HepG2 (cell line): ENCODE data around the gene NCOA3. TPM values are rescaled to one million over a fixed set of nuclear protein-coding genes. Genes with fewer than 3 reads are reported as not detected.
A peak's percentile ranks its signal among the peaks of the same experiment; 100 is the strongest.

Source experiments
- ATAC-seq: fragments of 200-7000 bp; cut with Tn5 transposase; 3 replicates; pipeline ENCODE4 v1.9.1; 2020; ENCODE audit warnings: mild to moderate bottlenecking, moderate library complexity
- BruUV-seq: library from RNA; stranded (reverse); fragments of 400-500 nt; replicated peaks from 2 replicates; lab custom pipeline; 2021; lab: Mats Ljungman, UMichigan
- CTCF ChIA-PET: fragments of 300-600 bp; formaldehyde crosslinking; extraction: SDS; loops from one replicate; lab custom pipeline; 2021; ENCODE audit warnings: low total read pairs, inconsistent platforms, low intra/inter-chr PET ratio; lab: Yijun Ruan, JAX
- POLR2A ChIA-PET: fragments of 350-600 bp; sonication (Branson Sonifier 250); formaldehyde crosslinking; loops from one replicate; lab custom pipeline; 2020; ENCODE audit warnings: antibody characterized with exemption, inconsistent platforms; lab: Yijun Ruan, JAX
- DNase-seq: peaks from one replicate; pipeline ENCODE4 v3.0.0-alpha.2; 2015; ENCODE audit warnings: low spot score
- FAIRE-seq: peaks from 3 replicates; lab custom pipeline; 2011; peaks lifted over from hg19 to GRCh38; lab: Jason Lieb, UNC
- H2AFZ ChIP-seq: one replicate; pipeline ENCODE4 v1.6.1; 2011; ENCODE audit warnings: low read length, inconsistent platforms
- H3K27ac ChIP-seq: fragments of 300-600 bp; 3 replicates; pipeline ENCODE4 v1.8.0; 2011; ENCODE audit warnings: mixed run types, mild to moderate bottlenecking, mixed read lengths, low read length, inconsistent platforms; ENCODE audit not compliant: insufficient read depth; ENCODE audit errors: extremely low read length
- H3K27me3 ChIP-seq, 2 experiments: fragments of 200-600 bp in 1 of 2; 2 replicates in 1 of 2; 3 replicates in 1 of 2; pipeline versions ENCODE4 v1.6.0 to v1.8.0; 2011; ENCODE audit warnings: low read length in 2 of 2, mild to moderate bottlenecking in 2 of 2, moderate library complexity in 2 of 2, inconsistent platforms in 1 of 2; ENCODE audit not compliant: insufficient read depth in 2 of 2, control insufficient read depth in 1 of 2
- H3K36me3 ChIP-seq, 2 experiments: fragments of 200-600 bp in 1 of 2; replicated peaks in 1 of 2; 2 replicates in 1 of 2; 3 replicates in 1 of 2; pipeline versions ENCODE4 v1.5.1 to v1.8.0; 2011; ENCODE audit warnings: low read length in 2 of 2, inconsistent platforms in 1 of 2; ENCODE audit not compliant: insufficient read depth in 2 of 2, control insufficient read depth in 1 of 2
- H3K4me1 ChIP-seq: 2 replicates; pipeline ENCODE4 v1.5.1; 2012; ENCODE audit warnings: low read length, inconsistent platforms; ENCODE audit not compliant: insufficient read depth
- H3K4me2 ChIP-seq: 2 replicates; pipeline ENCODE4 v1.6.0; 2011; ENCODE audit warnings: low read depth, low read length, inconsistent platforms
- H3K4me3 ChIP-seq, 3 experiments: fragments of 200-600 bp in 1 of 3; sonication (generic), shearing (Covaris generic) in 1 of 3; replicated peaks in 1 of 3; 2 replicates each; pipeline ENCODE4 v1.5.1; 2011 to 2016; ENCODE audit warnings: low read length in 3 of 3, inconsistent platforms in 2 of 3, low read depth in 2 of 3, mild to moderate bottlenecking in 2 of 3, control low read depth in 1 of 3, mixed read lengths in 1 of 3; ENCODE audit not compliant: insufficient read depth in 1 of 3
- H3K79me2 ChIP-seq: one replicate; pipeline ENCODE4 v1.6.1; 2011; ENCODE audit warnings: low read length, inconsistent platforms; ENCODE audit not compliant: insufficient read depth
- H3K9ac ChIP-seq: 2 replicates; pipeline ENCODE4 v1.6.0; 2011; ENCODE audit warnings: mild to moderate bottlenecking, low read depth, low read length, inconsistent platforms; ENCODE audit not compliant: insufficient read depth
- H3K9me3 ChIP-seq: 2 replicates; pipeline ENCODE4 v1.5.1; 2012; ENCODE audit warnings: mild to moderate bottlenecking, low read length
- H4K20me1 ChIP-seq: 2 replicates; pipeline ENCODE4 v1.6.0; 2011; ENCODE audit warnings: inconsistent platforms, mild to moderate bottlenecking, low read length, moderate library complexity; ENCODE audit not compliant: insufficient read depth
- BATF2 ChIP-seq: sonication (generic); formaldehyde crosslinking; IDR thresholded peaks from 2 replicates; pipeline ENCODE4 v1.8.0; 2022; ENCODE audit warnings: mild to moderate bottlenecking, missing genetic modification reagents, moderate library complexity
- GLI4 ChIP-seq: sonication (generic); formaldehyde crosslinking; IDR thresholded peaks from 2 replicates; pipeline ENCODE4 v1.5.1; 2020; ENCODE audit warnings: missing genetic modification reagents, mild to moderate bottlenecking, moderate library complexity, borderline replicate concordance
- HOXA7 ChIP-seq: sonication (generic); formaldehyde crosslinking; IDR thresholded peaks from 2 replicates; pipeline ENCODE4 v1.8.1; 2022; ENCODE audit warnings: mild to moderate bottlenecking, missing genetic modification reagents, moderate library complexity
- KLF6 ChIP-seq: IDR thresholded peaks from 2 replicates; pipeline ENCODE4 v1.8.0; 2016; ENCODE audit warnings: missing biosample characterization, missing genetic modification reagents
- MATR3 ChIP-seq: sonication (generic); formaldehyde crosslinking; IDR thresholded peaks from 2 replicates; pipeline ENCODE4 v1.4.0; 2020; ENCODE audit warnings: missing genetic modification reagents
- NFRKB ChIP-seq: fragments of 450-650 bp; IDR thresholded peaks from 2 replicates; pipeline ENCODE4 v1.6.1; 2017
- SIX4 ChIP-seq: sonication (generic); formaldehyde crosslinking; IDR thresholded peaks from 2 replicates; pipeline ENCODE4 v1.4.0; 2020; ENCODE audit warnings: missing genetic modification reagents
- SKI ChIP-seq: fragments of 450-650 bp; IDR thresholded peaks from one replicate; pipeline ENCODE4 v1.6.1; 2018; ENCODE audit warnings: mild to moderate bottlenecking; ENCODE audit not compliant: partially characterized antibody
- SRSF1 ChIP-seq: fragments of 200-400 bp; formaldehyde crosslinking; optimal IDR thresholded peaks from 2 replicates; pipeline ENCODE3; 2017; ENCODE audit warnings: mild to moderate bottlenecking, low read depth, low read length, moderate library complexity
- ZBTB2 ChIP-seq: sonication (generic); formaldehyde crosslinking; IDR thresholded peaks from 2 replicates; pipeline ENCODE4 v1.8.0; 2022; ENCODE audit warnings: low read depth, missing genetic modification reagents
- ZC3H13 ChIP-seq: sonication (generic); formaldehyde crosslinking; IDR thresholded peaks from 2 replicates; pipeline ENCODE4 v1.8.1; 2023; ENCODE audit warnings: mild to moderate bottlenecking, missing genetic modification reagents, moderate library complexity
- ZFP1 ChIP-seq: IDR thresholded peaks from 2 replicates; pipeline ENCODE4 v1.6.1; 2016
- ZFP36 ChIP-seq: fragments of 150-350 bp; IDR thresholded peaks from 2 replicates; pipeline ENCODE4 v1.6.1; 2018; ENCODE audit warnings: borderline replicate concordance, low read length, low read depth; ENCODE audit not compliant: partially characterized antibody
- ZMAT3 ChIP-seq: sonication (generic); formaldehyde crosslinking; conservative IDR thresholded peaks from 2 replicates; pipeline ENCODE4 v1.7.0; 2021; ENCODE audit warnings: missing genetic modification reagents
- ZNF790 ChIP-seq: sonication (generic); formaldehyde crosslinking; IDR thresholded peaks from 2 replicates; pipeline ENCODE4 v1.8.0; 2022; ENCODE audit warnings: missing genetic modification reagents, mild to moderate bottlenecking, borderline replicate concordance
- ZNF83 ChIP-seq: sonication (generic); formaldehyde crosslinking; IDR thresholded peaks from 2 replicates; pipeline ENCODE4 v1.4.0; 2020; ENCODE audit warnings: missing genetic modification reagents, mild to moderate bottlenecking, borderline replicate concordance
- WGBS: methylation state at CpG from one replicate; pipeline ENCODE4 v1.1.6; 2017; ENCODE audit warnings: low lambda C conversion rate; 5-methylcytosine and 5-hydroxymethylcytosine counted together
- in situ Hi-C: cut with HindIII; loops from 2 replicates; pipeline ENCODE4 v1.10.0; 2017; ENCODE audit warnings: low pct_unique_long_range_greater_than_20kb; ENCODE audit not compliant: extremely low pct_ligation_motif_present
- intact Hi-C: fragments of 100-400 bp; cut with micrococcal nuclease; formaldehyde crosslinking; loops from one replicate; pipeline ENCODE4 v1.10.0; 2022; ENCODE audit not compliant: unreplicated experiment
- polyA plus RNA-seq, 8 experiments: library from polyadenylated mRNA; depleted of rRNA in 3 of 8; stranded (reverse) in 7 of 8; unstranded in 1 of 8; fragments of >200 nt; fragmentation: Illumina TruSeq in 4 of 8; extraction: Trizol in 4 of 8; gene quantifications; 2 replicates each; pipeline versions ENCODE4 v1.2.1 to v1.2.3, GENCODE V29; 2011 to 2016; ENCODE audit warnings: low read depth in 4 of 8, missing spikeins in 1 of 8, mixed read lengths in 1 of 8; ENCODE audit not compliant: insufficient read depth in 1 of 8
- total RNA-seq, 5 experiments: library from RNA; depleted of rRNA; stranded (reverse); fragments of >200 nt; fragmentation: Illumina TruSeq; extraction: Trizol; gene quantifications; 2 replicates each; pipeline ENCODE4 v1.2.3, GENCODE V29; 2016; ENCODE audit warnings: low read depth in 1 of 5
- TF ChIP-seq, protein P1 (sequence below): sonication (generic); formaldehyde crosslinking; IDR thresholded peaks from 2 replicates; pipeline ENCODE4 v1.4.0; 2020; ENCODE audit warnings: low read depth, mild to moderate bottlenecking, missing genetic modification reagents
- TF ChIP-seq, protein P2 (sequence below): sonication (generic); formaldehyde crosslinking; IDR thresholded peaks from 2 replicates; pipeline ENCODE4 v1.4.0; 2020; ENCODE audit warnings: missing genetic modification reagents

The NCOA3 gene
- total and polyA plus RNA-seq, 2 of the 13 experiments (the other 11 are each of a cell fraction or from before 2014, with no cell fraction given) = 35.0 to 56.8 TPM

GRCh38 chr20:47662483-47663353 lies 161.0 kb downstream of the NCOA3 start:
- in situ Hi-C loops = no loop called here
- H3K79me2 ChIP-seq = no peaks in the 10 kb centered on the region
- TF ChIP-seq HOXA7 = 0 out of 2 replicates have a peak, but pooled peaks have one; percentile 47
- TF ChIP-seq ZNF83 (CRISPR knock-in tag) = no peak
- TF ChIP-seq GLI4 (CRISPR knock-in tag) = no peak
- TF ChIP-seq, protein P1, sequence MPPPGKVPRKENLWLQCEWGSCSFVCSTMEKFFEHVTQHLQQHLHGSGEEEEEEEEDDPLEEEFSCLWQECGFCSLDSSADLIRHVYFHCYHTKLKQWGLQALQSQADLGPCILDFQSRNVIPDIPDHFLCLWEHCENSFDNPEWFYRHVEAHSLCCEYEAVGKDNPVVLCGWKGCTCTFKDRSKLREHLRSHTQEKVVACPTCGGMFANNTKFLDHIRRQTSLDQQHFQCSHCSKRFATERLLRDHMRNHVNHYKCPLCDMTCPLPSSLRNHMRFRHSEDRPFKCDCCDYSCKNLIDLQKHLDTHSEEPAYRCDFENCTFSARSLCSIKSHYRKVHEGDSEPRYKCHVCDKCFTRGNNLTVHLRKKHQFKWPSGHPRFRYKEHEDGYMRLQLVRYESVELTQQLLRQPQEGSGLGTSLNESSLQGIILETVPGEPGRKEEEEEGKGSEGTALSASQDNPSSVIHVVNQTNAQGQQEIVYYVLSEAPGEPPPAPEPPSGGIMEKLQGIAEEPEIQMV (CRISPR knock-in tag) = no peak
- TF ChIP-seq ZFP1 = no peak
- TF ChIP-seq, protein P2, sequence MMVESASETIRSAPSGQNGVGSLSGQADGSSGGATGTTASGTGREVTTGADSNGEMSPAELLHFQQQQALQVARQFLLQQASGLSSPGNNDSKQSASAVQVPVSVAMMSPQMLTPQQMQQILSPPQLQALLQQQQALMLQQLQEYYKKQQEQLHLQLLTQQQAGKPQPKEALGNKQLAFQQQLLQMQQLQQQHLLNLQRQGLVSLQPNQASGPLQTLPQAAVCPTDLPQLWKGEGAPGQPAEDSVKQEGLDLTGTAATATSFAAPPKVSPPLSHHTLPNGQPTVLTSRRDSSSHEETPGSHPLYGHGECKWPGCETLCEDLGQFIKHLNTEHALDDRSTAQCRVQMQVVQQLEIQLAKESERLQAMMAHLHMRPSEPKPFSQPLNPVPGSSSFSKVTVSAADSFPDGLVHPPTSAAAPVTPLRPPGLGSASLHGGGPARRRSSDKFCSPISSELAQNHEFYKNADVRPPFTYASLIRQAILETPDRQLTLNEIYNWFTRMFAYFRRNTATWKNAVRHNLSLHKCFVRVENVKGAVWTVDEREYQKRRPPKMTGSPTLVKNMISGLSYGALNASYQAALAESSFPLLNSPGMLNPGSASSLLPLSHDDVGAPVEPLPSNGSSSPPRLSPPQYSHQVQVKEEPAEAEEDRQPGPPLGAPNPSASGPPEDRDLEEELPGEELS (CRISPR knock-in tag) = no peak
- no peak for TF ChIP-seq ZFP36
- no peak for TF ChIP-seq NFRKB
- no peak for TF ChIP-seq SKI
- TF ChIP-seq KLF6 (CRISPR knock-in tag) = no peak
- TF ChIP-seq ZNF790 (CRISPR knock-in tag) = no peak
- no peak for TF ChIP-seq ZMAT3
- TF ChIP-seq ZBTB2 = no peak
- TF ChIP-seq ZC3H13 (CRISPR knock-in tag) = 0 out of 2 replicates have a peak, but pooled peaks have one; percentile 43
- TF ChIP-seq SRSF1 = no peak
- 0 out of 2 replicates have a peak, but pooled peaks have one; percentile 47 for TF ChIP-seq BATF2 (CRISPR knock-in tag)
- no peak for TF ChIP-seq MATR3 (CRISPR knock-in tag)
- TF ChIP-seq SIX4 (CRISPR knock-in tag) = no peak

More at GRCh38 chr20:47662483-47663353, 161.0 kb downstream of the NCOA3 start:
- Histone ChIP-seq H4K20me1 (no peaks in the 10 kb centered on the region), H3K9me3 (no peaks in the 10 kb centered on the region), H3K36me3 (peaks cover 4 to 27% of the 10 kb centered on the region in 2 experiments; a peak in 3 of 5 replicates), H3K4me1 (peaks cover 39% of the 10 kb centered on the region), H3K27ac (no peak overlapping the region), H3K9ac (no peak overlapping the region), H3K4me3 (no peak overlapping the region), H3K27me3 (no peaks in the 10 kb centered on the region), H2AFZ (no peak overlapping the region), H3K4me2 (no peak overlapping the region)
- ChIA-PET CTCF (interaction anchor here (0.6 to 2.3 kb wide), 3 partner anchors 15 to 958 kb away, joined by 3 to 24 read pairs (median 4); no protein-coding TSS in a partner anchor), POLR2A (no interaction called here)
- intact Hi-C loops = loop anchor here (1.0 kb wide), 1 partner anchor 959 kb away; no protein-coding TSS in a partner anchor
- DNase-seq (no peak), ATAC-seq (no peak), FAIRE-seq (no peak)
- no TSS peak for BruUV-seq
- 95% methylated on average over 15 of the region's 16 CpGs for WGBS
